DOHH2 (cell line): Measurements from ENCODE around the gene GSTO1.

Experiments used
- CTCF ChIP-seq: fragments of 200-600 bp; sonication (generic); IDR thresholded peaks from one replicate; pipeline ENCODE4 v1.5.1; 2014; ENCODE audit warnings: antibody characterized with exemption, mild to moderate bottlenecking, low read depth, low read length; ENCODE audit not compliant: poor library complexity, severe bottlenecking
- EZH2phosphoT487 ChIP-seq: fragments of 200-600 bp; sonication (generic); IDR thresholded peaks from 2 replicates; pipeline ENCODE4 v1.6.1; 2017; ENCODE audit warnings: borderline replicate concordance, mild to moderate bottlenecking, antibody characterized with exemption, low read length, moderate library complexity, mixed read lengths

GRCh38 chr10:104255311-104255981, 754 bp downstream of the GSTO1 start:
- no peak for TF ChIP-seq CTCF
- TF ChIP-seq EZH2phosphoT487, result no peak
